GM12878 (cell line): Measurements from ENCODE around the gene COPG2. TPM values are rescaled to one million over a fixed set of nuclear protein-coding genes. Genes with fewer than 3 reads are reported as not detected.

Experiments
- ATAC-seq: fragments of 200-7000 bp; cut with Tn5 transposase; 3 replicates; pipeline ENCODE4 v1.9.1; 2020; ENCODE audit warnings: mild to moderate bottlenecking, moderate library complexity
- BruUV-seq: library from RNA; stranded (reverse); fragments of 400-500 nt; replicated peaks from 2 replicates; lab custom pipeline; 2021; lab: Mats Ljungman, UMichigan
- CTCF ChIA-PET: fragments of 300-600 bp; sonication (Branson Sonifier 250); formaldehyde crosslinking; extraction: SDS; loops from one replicate; lab custom pipeline; 2021; ENCODE audit warnings: inconsistent platforms; lab: Yijun Ruan, JAX
- POLR2A ChIA-PET: fragments of 350-600 bp; formaldehyde crosslinking; extraction: SDS; loops from one replicate; lab custom pipeline; 2021; ENCODE audit warnings: inconsistent platforms; lab: Charles Lee
- RAD21 ChIA-PET: fragments of 300-600 bp; sonication (Branson Sonifier 250); formaldehyde crosslinking; loops from one replicate; lab custom pipeline; 2023; ENCODE audit warnings: antibody characterized with exemption; ENCODE audit not compliant: unreplicated experiment; lab: Charles Lee
- SMC1A ChIA-PET: fragments of 300-600 bp; sonication (Branson Sonifier 250); formaldehyde crosslinking; loops from one replicate; lab custom pipeline; 2023; ENCODE audit not compliant: unreplicated experiment, uncharacterized antibody; lab: Charles Lee
- DNase-seq: peaks from one replicate; pipeline ENCODE4 v3.0.0-alpha.2; 2011; ENCODE audit warnings: low read depth, low spot score
- FAIRE-seq: peaks from 3 replicates; lab custom pipeline; 2011; peaks lifted over from hg19 to GRCh38; lab: Jason Lieb, UNC
- H2AFZ ChIP-seq: 2 replicates; pipeline ENCODE4 v1.6.0; 2011; ENCODE audit warnings: low read depth, low read length, control low read depth; ENCODE audit not compliant: control insufficient read depth
- H3K27ac ChIP-seq: 2 replicates; pipeline ENCODE4 v1.5.1; 2011; ENCODE audit warnings: control low read depth; ENCODE audit not compliant: control insufficient read depth, insufficient read depth
- H3K27me3 ChIP-seq, 2 experiments: replicated peaks in 1 of 2; 2 replicates each; pipeline versions ENCODE4 v1.6.0 to v1.6.1; 2011; ENCODE audit warnings: low read length in 1 of 2; ENCODE audit not compliant: control insufficient read depth in 2 of 2, insufficient read depth in 2 of 2
- H3K36me3 ChIP-seq, 2 experiments: 2 replicates each; pipeline ENCODE4 v1.5.1; 2011; ENCODE audit warnings: low read length in 1 of 2; ENCODE audit not compliant: control insufficient read depth in 2 of 2, insufficient read depth in 2 of 2
- H3K4me1 ChIP-seq: 2 replicates; pipeline ENCODE4 v1.6.1; 2011; ENCODE audit warnings: mild to moderate bottlenecking, low read length, moderate library complexity, mixed read lengths; ENCODE audit not compliant: control insufficient read depth, insufficient read depth
- H3K4me2 ChIP-seq: 2 replicates; pipeline ENCODE4 v1.6.0; 2011; ENCODE audit warnings: control low read depth; ENCODE audit not compliant: control insufficient read depth, insufficient read depth
- H3K4me3 ChIP-seq: fragments of 200-600 bp; sonication (generic); 2 replicates; pipeline ENCODE4 v1.5.1; 2016
- H3K79me2 ChIP-seq: 2 replicates; pipeline ENCODE4 v1.6.0; 2011; ENCODE audit warnings: low read length; ENCODE audit not compliant: control insufficient read depth, insufficient read depth
- H3K9ac ChIP-seq: 2 replicates; pipeline ENCODE4 v1.8.0; 2011; ENCODE audit warnings: low read length, control low read depth, mixed read lengths; ENCODE audit not compliant: control insufficient read depth, insufficient read depth
- H3K9me3 ChIP-seq: replicated peaks from 3 replicates; pipeline ENCODE4 v1.5.1; 2011; ENCODE audit warnings: mild to moderate bottlenecking, low read length; ENCODE audit not compliant: control insufficient read depth, insufficient read depth
- H4K20me1 ChIP-seq: 2 replicates; pipeline ENCODE4 v1.6.0; 2011; ENCODE audit not compliant: control insufficient read depth, insufficient read depth
- ATF7 ChIP-seq: fragments of 450-650 bp; IDR thresholded peaks from 2 replicates; pipeline ENCODE4 v1.6.1; 2016; ENCODE audit warnings: low read depth, mild to moderate bottlenecking
- CBX3 ChIP-seq: fragments of 200-600 bp; sonication (generic); IDR thresholded peaks from 2 replicates; pipeline ENCODE4 v1.6.1; 2016; ENCODE audit warnings: low read depth, borderline replicate concordance
- CHD4 ChIP-seq: fragments of 200-600 bp; sonication (generic); IDR thresholded peaks from 2 replicates; pipeline ENCODE4 v1.6.1; 2016; ENCODE audit warnings: mild to moderate bottlenecking
- HCFC1 ChIP-seq: fragments of 150-350 bp; IDR thresholded peaks from 2 replicates; pipeline ENCODE4 v1.6.1; 2014; ENCODE audit warnings: low read length
- MTA2 ChIP-seq: fragments of 450-650 bp; IDR thresholded peaks from 2 replicates; pipeline ENCODE4 v1.6.1; 2016; ENCODE audit warnings: low read depth, mild to moderate bottlenecking, moderate library complexity
- NR2F1 ChIP-seq: fragments of 450-650 bp; conservative IDR thresholded peaks from 2 replicates; pipeline ENCODE4 v1.6.1; 2017; ENCODE audit warnings: mild to moderate bottlenecking
- PAX5 ChIP-seq: IDR thresholded peaks from 2 replicates; pipeline ENCODE4 v1.6.1; 2011; ENCODE audit warnings: low read depth, low read length, borderline replicate concordance
- SMC3 ChIP-seq: IDR thresholded peaks from 2 replicates; pipeline ENCODE4 v1.6.1; 2011; ENCODE audit warnings: low read length, improper control_type of control experiment, borderline replicate concordance
- SREBF2 ChIP-seq: IDR thresholded peaks from 2 replicates; pipeline ENCODE4 v1.6.1; 2012; ENCODE audit warnings: mild to moderate bottlenecking, low read length
- WGBS: methylation state at CpG from one replicate; pipeline ENCODE4 v1.1.6; 2016; ENCODE audit warnings: low lambda C conversion rate; ENCODE audit not compliant: insufficient replicate concordance, insufficient coverage; ENCODE audit errors: missing lambda C conversion rate; 5-methylcytosine and 5-hydroxymethylcytosine counted together
- in situ Hi-C: fragments of 300-500 bp; cut with MboI; formaldehyde crosslinking; loops from 9 replicates; pipeline ENCODE4 v1.14.3; 2018; ENCODE audit warnings: mixed read lengths
- intact Hi-C: fragments of 100-400 bp; cut with micrococcal nuclease; formaldehyde crosslinking; loops from one replicate; pipeline ENCODE4 v1.14.2; 2022; ENCODE audit not compliant: unreplicated experiment
- polyA plus RNA-seq, 11 experiments: library from polyadenylated mRNA; depleted of rRNA in 4 of 11; unstranded in 6 of 11; stranded (reverse) in 5 of 11; fragments of >200 nt; fragmentation: Nextera tagmentation in 4 of 11; fragmentation: Illumina TruSeq in 1 of 11; extraction: Ambion mirVana in 4 of 11; extraction: Trizol in 1 of 11; gene quantifications; 1 replicate in 1 of 11; 2 replicates in 10 of 11; pipeline versions ENCODE4 v1.2.1 to v1.2.3, GENCODE V29; 2011 to 2016; ENCODE audit warnings: inconsistent platforms in 2 of 11, missing spikeins in 2 of 11, low read depth in 1 of 11
- total RNA-seq, 4 experiments: library from RNA; depleted of rRNA in 3 of 4; stranded (reverse); fragments of >200 nt in 3 of 4; fragmentation: Illumina TruSeq in 1 of 4; extraction: Trizol in 1 of 4; gene quantifications; 2 replicates each; pipeline versions ENCODE4 v1.2.1 to v1.2.3, GENCODE V29; 2013 to 2021
- TF ChIP-seq, protein P1 (sequence below): fragments of 450-650 bp; IDR thresholded peaks from 2 replicates; pipeline ENCODE4 v1.6.1; 2014; ENCODE audit warnings: mild to moderate bottlenecking
- TF ChIP-seq, protein P2 (sequence below): fragments of 450-650 bp; IDR thresholded peaks from 2 replicates; pipeline ENCODE4 v1.6.1; 2017; ENCODE audit warnings: mild to moderate bottlenecking, moderate library complexity

The COPG2 gene
- total and polyA plus RNA-seq, 10 of the 15 experiments (the other 5 are each of a cell fraction or from before 2014, with no cell fraction given): 3.4 to 37.8 (median 16.7) TPM

DNA sequence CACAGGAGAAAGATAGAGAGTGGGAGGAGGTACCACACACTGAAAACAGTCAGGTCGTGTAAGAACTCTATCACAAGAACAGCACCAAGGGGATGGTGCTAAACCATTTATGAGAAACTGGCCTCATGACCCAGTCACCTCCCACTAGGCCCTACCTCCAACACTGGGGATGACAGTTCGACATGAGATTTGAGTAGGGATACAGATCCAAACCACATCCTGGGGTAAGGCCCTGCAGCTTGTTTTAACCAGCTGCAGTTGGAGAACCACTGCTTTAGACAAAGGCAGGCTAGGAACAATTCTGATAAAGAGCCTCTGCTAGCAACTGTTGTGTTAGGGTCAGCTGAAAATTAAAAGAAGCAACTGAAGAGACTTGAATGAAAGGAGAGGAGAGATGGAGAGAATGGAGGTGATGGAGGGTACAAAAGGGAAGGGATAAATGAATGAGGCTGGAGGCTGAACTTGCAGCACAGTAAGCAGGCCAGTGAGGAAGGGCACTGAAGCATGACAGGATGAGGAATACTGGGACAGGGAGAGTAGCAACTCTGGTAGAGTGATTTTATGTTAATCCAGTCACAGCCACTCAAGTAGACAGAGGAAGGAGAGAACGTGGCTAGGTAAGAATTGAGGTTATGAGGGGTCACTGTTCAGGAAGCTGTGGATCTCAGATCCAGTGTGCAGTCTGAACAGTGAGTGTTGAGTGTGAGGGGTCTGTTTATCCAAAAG, 153.1 kb downstream of the COPG2 start:
- no peaks in the 10 kb centered on the region for H4K20me1 ChIP-seq
- CTCF ChIA-PET: no interaction called here
- RAD21 ChIA-PET: no interaction called here
- no peaks in the 10 kb centered on the region for H3K27me3 ChIP-seq
- no peak for FAIRE-seq
- SMC1A ChIA-PET: no interaction called here
- intact Hi-C loops (no loop called here), in situ Hi-C loops (no loop called here)
- H3K4me3 ChIP-seq: no peak overlapping the region
- H3K4me1 ChIP-seq: no peaks in the 10 kb centered on the region
- no peak overlapping the region for H3K4me2 ChIP-seq
- BruUV-seq: no TSS peak
- no peak overlapping the region for H3K9ac ChIP-seq
- TF ChIP-seq PAX5: peak; percentile 71; the same call in 1 of the 2 replicates
- TF ChIP-seq, protein P1, sequence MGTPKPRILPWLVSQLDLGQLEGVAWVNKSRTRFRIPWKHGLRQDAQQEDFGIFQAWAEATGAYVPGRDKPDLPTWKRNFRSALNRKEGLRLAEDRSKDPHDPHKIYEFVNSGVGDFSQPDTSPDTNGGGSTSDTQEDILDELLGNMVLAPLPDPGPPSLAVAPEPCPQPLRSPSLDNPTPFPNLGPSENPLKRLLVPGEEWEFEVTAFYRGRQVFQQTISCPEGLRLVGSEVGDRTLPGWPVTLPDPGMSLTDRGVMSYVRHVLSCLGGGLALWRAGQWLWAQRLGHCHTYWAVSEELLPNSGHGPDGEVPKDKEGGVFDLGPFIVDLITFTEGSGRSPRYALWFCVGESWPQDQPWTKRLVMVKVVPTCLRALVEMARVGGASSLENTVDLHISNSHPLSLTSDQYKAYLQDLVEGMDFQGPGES: no peak
- H3K27ac ChIP-seq: no peak overlapping the region
- DNase-seq: no peak
- no peaks in the 10 kb centered on the region; a peak in 2 of 4 replicates for H3K36me3 ChIP-seq
- POLR2A ChIA-PET: no interaction called here
- no peaks in the 10 kb centered on the region for H3K9me3 ChIP-seq
- no peaks in the 10 kb centered on the region for H3K79me2 ChIP-seq
- WGBS: 72% methylated on average over 3 of the region's 3 CpGs
- no peak overlapping the region for H2AFZ ChIP-seq
- no peak for ATAC-seq

DNA sequence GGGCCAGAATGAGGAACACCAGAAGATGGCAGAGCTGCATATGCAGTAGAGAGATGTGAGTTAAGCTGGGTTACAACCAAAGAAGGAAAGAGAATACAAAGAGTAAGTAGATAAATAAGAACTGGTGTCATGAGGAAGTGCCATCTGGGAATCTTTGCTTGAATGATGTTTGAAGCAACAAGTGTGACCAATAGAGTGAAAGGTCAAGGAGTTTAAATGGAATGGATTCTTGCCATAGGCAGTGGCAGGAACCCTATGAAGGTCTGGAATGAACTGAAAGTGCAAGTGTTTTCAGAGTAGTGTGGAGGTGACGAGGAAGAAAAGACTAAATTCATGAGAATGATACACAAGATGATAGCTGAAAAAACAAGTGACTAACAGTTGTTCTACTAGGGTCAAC, 155.1 kb downstream of the COPG2 start:
- TF ChIP-seq MTA2 (no peak), ATF7 (no peak), HCFC1 (no peak), SMC3 (no peak), NR2F1 (no peak), CHD4 (no peak), SREBF2 (no peak), CBX3 (no peak)
- TF ChIP-seq, protein P2, sequence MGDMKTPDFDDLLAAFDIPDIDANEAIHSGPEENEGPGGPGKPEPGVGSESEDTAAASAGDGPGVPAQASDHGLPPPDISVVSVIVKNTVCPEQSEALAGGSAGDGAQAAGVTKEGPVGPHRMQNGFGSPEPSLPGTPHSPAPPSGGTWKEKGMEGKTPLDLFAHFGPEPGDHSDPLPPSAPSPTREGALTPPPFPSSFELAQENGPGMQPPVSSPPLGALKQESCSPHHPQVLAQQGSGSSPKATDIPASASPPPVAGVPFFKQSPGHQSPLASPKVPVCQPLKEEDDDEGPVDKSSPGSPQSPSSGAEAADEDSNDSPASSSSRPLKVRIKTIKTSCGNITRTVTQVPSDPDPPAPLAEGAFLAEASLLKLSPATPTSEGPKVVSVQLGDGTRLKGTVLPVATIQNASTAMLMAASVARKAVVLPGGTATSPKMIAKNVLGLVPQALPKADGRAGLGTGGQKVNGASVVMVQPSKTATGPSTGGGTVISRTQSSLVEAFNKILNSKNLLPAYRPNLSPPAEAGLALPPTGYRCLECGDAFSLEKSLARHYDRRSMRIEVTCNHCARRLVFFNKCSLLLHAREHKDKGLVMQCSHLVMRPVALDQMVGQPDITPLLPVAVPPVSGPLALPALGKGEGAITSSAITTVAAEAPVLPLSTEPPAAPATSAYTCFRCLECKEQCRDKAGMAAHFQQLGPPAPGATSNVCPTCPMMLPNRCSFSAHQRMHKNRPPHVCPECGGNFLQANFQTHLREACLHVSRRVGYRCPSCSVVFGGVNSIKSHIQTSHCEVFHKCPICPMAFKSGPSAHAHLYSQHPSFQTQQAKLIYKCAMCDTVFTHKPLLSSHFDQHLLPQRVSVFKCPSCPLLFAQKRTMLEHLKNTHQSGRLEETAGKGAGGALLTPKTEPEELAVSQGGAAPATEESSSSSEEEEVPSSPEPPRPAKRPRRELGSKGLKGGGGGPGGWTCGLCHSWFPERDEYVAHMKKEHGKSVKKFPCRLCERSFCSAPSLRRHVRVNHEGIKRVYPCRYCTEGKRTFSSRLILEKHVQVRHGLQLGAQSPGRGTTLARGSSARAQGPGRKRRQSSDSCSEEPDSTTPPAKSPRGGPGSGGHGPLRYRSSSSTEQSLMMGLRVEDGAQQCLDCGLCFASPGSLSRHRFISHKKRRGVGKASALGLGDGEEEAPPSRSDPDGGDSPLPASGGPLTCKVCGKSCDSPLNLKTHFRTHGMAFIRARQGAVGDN: no peak
- Histone ChIP-seq H3K9me3 (no peaks in the 10 kb centered on the region), H2AFZ (no peak overlapping the region), H3K79me2 (no peaks in the 10 kb centered on the region), H3K4me1 (no peaks in the 10 kb centered on the region), H4K20me1 (no peaks in the 10 kb centered on the region), H3K4me3 (no peak overlapping the region), H3K4me2 (no peak overlapping the region), H3K9ac (no peak overlapping the region), H3K36me3 (no peaks in the 10 kb centered on the region; a peak in 2 of 4 replicates), H3K27me3 (no peaks in the 10 kb centered on the region), H3K27ac (no peak overlapping the region)
- ChIA-PET RAD21 (interaction anchor here (1.7 kb wide), 1 partner anchor 245 kb away, joined by 4 read pairs; no protein-coding TSS in a partner anchor), SMC1A (no interaction called here), CTCF (no interaction called here), POLR2A (no interaction called here)
- no peak for DNase-seq
- 95% methylated on average over 1 of the region's 1 CpG for WGBS
- FAIRE-seq: peak; percentile 7
- no peak for ATAC-seq
- BruUV-seq: no TSS peak
- intact Hi-C loops (no loop called here), in situ Hi-C loops (no loop called here)
